AML-193 (cell line): Measurements from ENCODE around the gene PHF20.
"Not testable (repeated sequence)": the region's sequence is repeated elsewhere in the genome, so short reads cannot be mapped to it uniquely, and the experiment has no call there.

Experiments used
- DNase-seq, 2 experiments: peaks; one replicate each; lab custom pipeline; 2025; lab: John Stamatoyannopoulos, UW

PHF20 gene

DNA sequence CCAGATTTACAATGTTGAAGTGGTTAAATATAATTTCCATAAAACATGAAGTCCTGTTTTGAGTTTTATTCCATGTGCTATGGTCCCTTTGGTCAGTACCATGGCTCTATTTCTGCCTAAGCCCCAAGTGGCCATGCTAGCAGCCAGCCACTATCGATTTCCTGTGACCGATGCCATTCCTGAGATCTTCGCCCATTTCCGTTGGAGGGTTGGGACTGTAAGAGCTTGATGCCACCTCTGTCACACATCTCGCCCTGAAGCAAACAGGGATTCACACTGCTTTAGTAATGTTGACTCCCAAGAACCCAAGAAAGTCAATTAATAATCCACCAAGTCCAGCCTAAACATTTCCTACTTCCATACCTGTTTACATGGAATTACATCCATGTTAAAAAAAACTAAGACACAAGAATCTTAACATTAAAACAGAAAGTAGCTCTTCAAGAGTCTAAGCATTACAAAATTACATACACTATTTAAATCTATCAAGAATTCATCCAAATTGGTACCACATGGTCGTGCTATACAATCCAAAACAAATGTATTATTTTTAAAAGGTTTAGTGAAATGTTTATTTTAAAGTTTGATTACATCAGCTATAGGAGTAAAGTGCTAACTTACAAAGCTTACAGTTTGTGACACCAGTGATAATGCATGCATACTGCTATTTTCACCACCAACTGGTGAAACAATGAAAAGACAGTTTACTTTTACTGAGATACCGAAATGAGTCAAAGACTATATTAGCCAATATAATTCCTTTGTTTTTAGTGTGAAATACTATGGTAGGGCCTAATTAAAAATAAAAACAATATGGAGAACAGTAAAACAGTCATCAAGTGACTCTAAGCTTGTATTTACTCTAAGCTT lies 32.3 kb upstream of the PHF20 start:
- DNase-seq = peak; percentile 46 to 69

GRCh38 chr20:35741892-35742740 lies 29.7 kb upstream of the PHF20 start, which contains the start of gene RBM39:
RBM39 (minus strand) TSS chr20:35742260; CDS start chr20:35740874, 1,386 bp downstream.
- DNase-seq = peak; percentile 99

DNA sequence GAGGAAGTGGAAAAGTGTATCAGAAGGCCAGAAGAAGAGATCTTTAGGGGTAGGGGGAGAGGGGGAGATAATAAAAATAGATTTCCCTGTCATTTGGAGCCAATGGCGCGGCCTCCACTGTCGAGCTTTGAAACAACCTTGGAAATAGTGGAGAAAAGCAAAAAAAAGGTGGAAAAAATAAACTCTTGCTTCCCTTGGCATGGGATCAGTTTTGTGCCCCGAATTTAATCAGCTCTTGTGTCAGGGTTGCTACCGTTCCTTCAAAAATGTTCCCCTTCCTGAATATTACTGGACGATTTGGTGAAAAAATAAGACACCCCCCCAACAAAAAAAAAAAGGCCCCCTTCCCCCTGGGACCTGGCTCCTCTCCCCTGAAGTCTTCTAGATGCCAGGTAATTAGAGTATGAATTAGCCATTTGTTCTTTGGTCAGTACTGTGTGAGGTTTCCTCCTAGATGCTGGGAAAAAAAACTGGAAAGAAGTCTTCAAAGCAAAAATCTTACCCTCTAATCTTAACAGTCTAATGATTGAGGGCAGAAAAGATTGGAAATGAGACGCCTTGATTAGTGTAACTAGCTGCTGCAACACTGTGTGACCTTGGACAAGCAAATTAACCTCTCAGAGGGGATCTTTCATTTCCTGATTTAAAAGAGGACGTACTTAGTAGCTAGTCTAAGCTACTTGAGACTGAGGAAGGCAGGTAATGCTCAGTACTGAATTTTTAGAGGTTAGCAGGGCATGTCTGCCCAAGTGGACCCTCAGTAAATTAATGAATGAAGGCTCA lies 28.9 kb upstream of the PHF20 start:
- DNase-seq = peak; percentile 49 to 57

DNA sequence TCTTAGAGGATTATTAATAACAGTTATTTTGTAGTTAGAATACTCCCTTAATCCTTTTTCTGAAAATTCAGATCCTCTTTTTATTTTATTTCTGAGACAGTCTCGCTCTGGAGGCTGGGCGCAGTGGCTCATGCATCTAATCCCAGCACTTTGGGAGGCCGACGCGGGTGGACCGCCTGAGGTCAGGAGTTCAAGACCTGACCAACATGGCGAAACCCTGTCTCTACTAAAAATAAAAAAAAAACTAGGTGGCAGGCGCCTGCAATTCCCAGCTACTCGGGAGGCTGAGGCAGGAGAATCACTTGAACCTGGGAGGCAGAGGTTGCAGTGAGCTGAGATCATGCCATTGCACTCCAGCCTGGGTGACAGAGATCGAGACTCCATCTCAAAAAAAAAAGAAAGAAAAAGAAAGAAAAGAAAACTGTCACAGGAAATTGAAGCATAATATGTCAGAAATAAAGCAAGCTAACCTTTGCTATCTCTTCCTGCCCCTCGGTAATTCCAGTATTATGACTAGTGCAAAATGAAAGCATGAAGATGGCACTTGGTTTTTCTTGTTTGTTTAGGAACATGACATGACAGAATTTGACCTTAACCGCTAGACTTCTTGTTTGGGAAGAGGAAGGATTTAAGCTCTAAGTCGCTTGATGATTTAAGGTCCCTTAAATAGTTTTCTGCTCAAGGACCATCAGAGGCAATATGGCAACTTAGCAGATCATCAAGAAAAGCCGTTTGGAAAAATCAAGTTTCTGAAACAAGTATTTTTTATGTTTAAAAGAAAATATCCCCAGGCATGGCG lies 27.9 kb upstream of the PHF20 start:
- peak; percentile 37 to 52 for DNase-seq

DNA sequence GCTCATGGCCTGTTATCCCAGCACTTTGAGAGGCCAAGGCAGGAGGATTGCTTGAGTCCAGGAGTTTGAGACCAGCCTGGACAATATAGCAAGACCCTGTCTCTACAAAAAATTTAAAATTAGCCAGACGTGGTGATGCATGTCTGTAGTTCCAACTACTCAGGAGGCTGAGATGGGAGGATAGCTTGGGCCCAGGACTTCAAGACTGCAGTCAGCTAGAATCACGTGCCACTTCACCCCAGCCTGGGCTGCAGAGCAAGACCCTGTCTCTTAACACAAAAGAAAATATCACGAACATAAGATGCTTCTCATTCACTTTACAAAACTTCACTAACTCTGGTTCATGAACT lies 27.3 kb upstream of the PHF20 start:
- DNase-seq = not testable (repeated sequence)

DNA sequence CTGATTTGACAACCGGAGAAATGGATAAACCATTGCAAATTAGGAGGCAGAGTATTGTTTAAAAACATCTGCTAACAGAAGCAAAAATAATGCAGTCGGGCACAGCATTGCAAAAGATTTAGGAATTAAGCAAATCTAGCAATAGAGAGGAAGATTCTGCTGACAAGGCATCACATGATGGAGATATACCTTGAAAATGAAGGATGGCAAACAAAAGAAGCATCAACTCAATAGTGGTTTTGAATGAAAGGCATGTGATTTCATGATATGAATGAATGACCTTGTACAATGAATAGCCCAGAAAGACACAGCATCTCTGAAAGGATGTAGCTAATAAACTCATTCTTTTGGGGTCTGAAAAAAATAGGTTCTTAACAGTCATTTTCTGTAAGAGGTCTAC lies 21.2 kb upstream of the PHF20 start:
- no peak for DNase-seq

DNA sequence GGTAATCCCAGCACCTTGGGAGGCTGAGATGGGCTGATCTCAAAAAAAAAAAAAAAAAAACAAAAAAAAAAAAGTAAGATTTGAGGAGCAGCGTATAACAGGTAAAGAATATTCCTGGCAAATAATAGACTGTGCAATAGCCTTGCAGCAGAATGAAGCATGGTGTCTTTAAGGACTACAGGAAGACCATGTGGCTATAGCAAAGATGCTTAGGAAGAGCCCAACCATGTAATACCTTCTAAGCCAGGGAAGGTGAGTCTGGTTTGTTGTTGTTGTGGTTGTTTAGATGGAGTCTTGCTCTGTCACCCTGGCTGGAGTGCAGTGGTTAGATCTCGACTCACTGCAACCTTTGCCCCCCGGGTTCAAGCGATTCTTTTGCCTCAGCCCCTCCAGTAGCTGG lies 15.4 kb upstream of the PHF20 start:
- DNase-seq = no peak

DNA sequence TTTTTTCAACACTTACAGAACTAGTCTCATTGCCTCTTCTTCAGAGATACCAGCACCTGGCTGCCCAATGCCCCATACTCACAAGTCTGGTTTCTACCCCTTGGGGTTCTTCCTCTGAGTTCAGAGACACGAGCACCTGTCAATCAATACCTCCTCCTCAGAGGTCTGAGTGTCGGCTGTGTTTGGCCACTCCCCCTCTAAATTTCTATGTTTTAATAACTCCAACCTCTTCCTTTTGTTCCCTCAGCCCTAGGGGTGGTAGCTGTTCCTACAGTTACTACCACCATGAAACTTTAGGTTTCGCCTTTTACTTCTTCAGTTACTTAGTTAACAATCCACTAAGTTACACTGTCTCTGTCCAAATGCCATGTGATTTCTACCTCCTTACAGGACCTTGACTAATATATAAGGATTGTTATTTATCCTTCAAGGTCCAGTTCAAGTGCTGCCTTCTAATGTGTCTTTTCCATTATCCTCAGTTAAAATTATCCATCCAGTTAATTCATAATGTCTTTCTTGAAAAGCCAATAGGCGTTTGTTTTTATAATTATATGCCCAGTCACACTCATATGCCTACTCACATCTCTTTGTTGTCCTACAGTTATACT lies 14.6 kb upstream of the PHF20 start:
- no peak for DNase-seq

DNA sequence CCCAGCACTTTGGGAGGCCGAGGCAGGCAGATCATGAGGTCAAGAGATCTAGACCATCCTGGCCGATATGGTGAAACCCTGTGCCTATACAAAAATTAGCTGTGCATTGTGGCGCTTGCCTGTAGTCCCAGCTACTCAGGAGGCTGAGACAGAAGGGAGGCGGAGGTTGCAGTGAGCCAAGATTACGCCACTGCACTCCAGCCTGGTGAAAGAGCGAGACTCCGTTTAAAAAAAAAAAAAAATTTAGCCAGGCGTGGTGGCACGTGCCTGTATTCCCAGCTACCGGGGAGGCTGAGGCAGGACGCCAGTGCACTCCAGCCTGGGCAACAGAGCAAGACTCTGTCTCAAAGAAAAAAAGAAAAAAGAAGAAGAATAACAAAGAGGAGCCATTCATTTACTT lies 10.3 kb upstream of the PHF20 start:
- DNase-seq = not testable (repeated sequence)

- no peak for DNase-seq
Measured at GRCh38 chr20:35762461-35762860, 9.4 kb upstream of the PHF20 start.

- DNase-seq = not testable (repeated sequence)
Measured at GRCh38 chr20:35764936-35765335, 6.9 kb upstream of the PHF20 start.

DNA sequence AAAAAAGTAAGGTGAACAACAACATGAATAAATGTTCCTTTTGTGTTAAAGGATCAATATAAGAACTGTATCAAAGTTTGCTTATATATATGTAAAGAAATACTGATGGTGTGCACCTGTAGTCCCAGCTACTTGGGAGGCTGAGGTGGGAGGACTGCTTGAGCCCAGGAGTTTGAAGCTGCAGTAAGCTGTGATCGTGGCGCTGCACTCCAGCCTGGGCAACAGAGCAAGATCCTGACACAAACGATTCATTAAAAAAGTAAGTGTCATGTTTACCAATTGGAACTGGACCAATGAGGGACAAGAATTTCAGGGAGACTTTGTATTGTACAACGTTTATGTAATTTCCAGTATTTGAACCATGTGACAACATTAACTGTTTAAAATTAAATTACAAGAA lies 5.0 kb upstream of the PHF20 start:
- DNase-seq = no peak

DNA sequence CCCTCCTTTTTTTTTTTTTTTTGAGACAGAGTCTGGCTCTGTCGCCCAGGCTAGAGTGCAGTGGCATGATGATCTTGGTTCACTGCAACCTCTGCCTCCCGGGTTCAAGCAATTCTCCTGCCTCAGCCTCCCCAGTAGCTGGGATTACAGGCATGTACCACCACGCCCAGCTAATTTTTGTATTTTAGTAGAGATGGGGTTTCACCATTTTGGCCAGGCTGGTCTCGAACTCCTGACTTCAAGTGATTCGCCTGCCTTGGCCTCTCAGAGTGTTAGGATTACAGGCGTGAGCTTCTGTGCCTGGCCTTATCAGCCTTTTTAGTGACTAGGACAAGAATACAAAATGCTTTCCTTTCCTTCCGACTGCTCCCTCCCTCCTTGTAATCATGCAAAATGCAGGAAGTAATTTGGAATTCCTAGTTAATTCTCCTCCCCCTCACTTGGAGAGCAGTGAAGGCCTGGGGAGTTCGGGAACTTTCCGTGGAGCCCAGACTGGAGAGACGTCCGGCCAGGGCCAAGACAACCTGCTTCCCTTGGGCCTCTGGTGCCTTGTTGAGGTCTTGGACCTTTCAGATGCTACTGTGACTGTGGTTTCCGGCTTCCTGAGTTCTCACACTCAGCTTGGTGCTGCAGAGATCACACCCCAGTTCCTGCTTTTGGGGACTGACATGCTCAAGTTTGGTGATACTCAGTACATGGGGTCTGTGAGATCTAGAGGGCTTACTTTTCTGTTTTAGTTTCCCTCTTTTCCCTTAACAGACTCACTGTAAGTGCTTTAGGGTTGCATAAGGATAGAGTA lies 3.9 kb upstream of the PHF20 start:
- DNase-seq = peak; percentile 85 to 88

GRCh38 chr20:35768731-35769664 lies 2.8 kb upstream of the PHF20 start:
- peak; percentile 36 to 55 for DNase-seq

DNA sequence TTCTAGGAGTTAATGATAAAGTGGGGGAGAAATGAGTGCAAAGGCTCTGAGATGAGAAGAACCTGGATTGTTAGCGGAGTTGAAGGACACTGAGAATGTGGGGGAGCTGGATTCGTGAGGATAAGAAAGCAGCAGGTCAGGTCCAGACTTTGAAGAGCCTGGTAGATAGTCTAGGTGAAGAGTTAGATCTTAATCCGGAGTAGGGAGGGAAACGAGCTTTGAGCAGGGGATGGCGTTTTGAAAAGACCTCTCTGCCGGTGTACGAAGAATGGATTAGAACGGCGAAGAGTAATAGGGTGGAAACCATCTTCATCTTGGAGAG lies 487 bp upstream of the PHF20 start:
- no peak for DNase-seq

DNA sequence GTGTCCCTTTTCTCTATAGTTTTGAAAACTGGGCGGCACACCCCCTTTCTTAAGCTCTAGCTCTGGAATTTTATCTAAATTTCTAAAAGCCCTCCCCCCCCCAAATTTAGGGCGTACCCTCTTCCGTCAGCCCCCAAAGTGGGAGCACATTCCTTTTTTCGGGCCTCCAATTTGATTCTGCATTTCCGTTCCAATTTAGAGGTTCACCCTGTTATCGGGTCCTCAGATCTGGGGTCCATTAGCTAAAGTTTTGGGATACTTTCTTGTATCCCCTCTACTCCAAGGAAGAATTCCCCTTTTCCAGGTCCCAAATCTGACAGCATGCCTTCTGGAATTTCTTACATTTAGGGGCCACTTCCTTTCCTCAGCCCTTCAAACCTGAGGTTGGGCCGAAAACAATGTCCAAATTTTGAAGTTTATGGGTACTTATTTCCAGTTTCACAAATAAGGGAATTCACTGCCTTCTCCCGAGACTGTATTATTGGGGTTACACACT lies 796 bp downstream of the PHF20 start:
- DNase-seq = no peak

DNA sequence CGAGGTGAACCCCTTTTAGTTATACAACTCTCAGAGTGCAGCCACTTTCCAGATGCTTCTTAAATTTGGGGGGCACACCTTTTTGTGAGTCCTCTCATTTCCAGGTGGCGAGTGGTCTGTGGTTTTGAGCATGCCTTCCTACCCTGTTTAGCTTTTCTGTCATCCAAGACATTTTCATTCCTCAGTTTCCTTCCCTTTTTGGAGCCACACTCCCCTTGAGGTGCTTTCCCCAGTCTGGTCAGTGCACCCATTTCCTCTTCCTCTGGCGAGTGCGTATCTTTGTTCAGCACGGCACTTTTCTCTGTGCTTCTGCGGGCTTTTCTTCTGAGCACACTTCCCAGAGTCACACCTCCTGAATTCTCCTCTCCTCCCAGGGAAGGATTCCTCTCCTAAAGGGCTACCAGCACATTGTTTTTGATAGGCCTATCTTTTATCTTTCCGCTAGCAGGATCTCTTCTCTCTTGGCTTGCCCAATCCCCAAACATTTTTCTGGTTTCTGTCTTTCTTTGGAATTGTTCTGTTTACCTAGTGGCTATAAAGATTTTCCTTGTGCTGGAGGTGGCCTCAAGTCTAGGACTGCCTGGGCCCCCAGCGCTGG lies 1.4 kb downstream of the PHF20 start:
- peak; percentile 60 to 65 for DNase-seq

GRCh38 chr20:35774391-35774790 lies 2.6 kb downstream of the PHF20 start:
- DNase-seq = no peak
